NK-92 treated with Interleukin-12 subunit alpha and Interleukin-12 subunit beta, amount 100 ng/mL, for 24 hours (cell line): ENCODE data around the gene CELF4.

ENCODE experiments used
- DNase-seq: peaks from one replicate; lab custom pipeline; 2025; lab: John Stamatoyannopoulos, UW

The CELF4 gene

GRCh38 chr18:37280701-37281393, 284.8 kb downstream of the CELF4 start:
- no peak for DNase-seq

GRCh38 chr18:37277804-37278203, 287.8 kb downstream of the CELF4 start:
- DNase-seq = no peak

DNA sequence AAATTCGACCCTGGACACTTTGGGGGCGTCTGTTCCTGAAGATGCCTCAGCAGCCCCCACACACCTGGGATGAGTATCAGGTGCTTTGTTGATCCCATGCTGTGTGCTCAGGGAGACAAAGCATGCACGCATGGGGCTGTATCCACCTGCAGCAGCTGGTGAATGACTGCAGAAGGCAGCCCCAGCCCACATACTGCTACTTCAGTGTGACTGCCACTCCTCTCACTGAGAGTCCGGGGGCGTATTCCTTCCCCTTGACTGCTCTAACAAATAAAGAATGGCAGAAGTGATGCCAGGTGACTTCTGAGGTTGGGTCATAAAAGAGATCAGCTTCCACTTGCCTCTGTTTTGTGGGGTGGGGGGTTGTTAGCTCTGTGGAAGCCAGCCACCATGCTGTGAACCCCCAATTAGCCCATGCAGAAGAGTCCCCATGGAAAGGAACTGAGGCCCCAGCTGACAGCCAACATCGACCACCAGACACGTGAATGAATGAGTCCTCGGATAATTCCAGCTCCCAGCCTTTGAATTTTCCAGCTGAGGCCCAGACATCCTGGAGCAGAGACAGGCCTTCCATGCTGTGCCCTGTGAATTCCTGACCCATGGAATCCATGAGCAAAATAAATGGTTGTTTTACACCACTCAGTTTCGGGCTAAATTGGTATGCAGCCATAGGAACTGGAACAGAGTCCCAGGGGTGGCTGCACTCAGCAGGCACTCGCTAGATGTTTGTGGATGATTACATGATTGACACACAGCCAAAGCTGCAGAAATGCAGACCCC, 289.3 kb downstream of the CELF4 start:
- no peak for DNase-seq

DNA sequence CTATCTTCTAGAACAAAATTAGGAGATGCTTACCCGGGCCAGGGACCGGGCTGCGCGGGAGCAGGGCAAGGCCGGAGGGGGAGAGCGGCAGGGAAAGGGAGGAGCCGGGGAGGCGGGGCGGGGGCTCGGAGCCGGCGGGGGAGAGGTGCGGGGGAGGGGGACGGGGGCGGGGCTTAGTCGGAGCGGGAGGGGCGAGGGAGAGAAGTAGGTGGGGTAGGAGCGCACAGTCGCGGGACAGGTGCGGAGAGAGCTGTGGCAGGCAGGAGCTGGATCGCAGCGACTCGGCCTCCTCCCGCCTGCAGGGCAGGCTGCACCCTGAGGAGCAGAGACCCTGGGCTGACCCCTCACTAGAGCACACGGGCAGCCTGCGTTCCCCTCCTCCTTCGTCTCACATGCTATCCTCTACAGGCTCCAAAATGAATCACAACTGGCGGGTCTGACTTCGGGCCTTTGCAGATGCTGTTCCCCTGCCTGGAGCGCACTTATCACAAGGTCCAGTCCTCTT, 290.3 kb downstream of the CELF4 start:
- no peak for DNase-seq

- no peak for DNase-seq
Observed at GRCh38 chr18:37274309-37275236, 291.0 kb downstream of the CELF4 start.

GRCh38 chr18:37272841-37273240, 292.8 kb downstream of the CELF4 start:
- DNase-seq = no peak

DNA sequence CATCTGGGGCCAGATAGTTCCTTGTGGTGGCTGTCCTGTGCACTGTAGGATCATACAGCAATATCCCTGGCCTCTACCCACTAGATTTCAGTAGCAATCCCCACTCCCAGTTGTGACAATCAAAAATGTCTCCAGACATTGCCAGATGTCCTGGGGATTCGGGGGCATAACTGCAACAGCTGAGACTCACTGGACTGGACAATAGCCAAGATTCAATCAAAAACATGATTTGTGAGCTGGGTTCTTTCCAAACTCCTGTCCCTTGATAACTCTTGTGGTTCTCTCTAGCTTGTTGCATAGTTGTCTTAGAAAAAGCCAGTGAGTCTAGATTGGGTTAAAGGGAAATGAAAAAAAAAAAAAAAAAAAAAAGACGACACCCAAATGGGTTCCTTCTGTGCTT, 293.4 kb downstream of the CELF4 start:
- no peak for DNase-seq

GRCh38 chr18:37270666-37271052, 294.9 kb downstream of the CELF4 start:
- no peak for DNase-seq

GRCh38 chr18:37270038-37270665, 295.4 kb downstream of the CELF4 start:
- DNase-seq = no peak

- DNase-seq = no peak
Observed at GRCh38 chr18:37266290-37266689, 299.3 kb downstream of the CELF4 start.

DNA sequence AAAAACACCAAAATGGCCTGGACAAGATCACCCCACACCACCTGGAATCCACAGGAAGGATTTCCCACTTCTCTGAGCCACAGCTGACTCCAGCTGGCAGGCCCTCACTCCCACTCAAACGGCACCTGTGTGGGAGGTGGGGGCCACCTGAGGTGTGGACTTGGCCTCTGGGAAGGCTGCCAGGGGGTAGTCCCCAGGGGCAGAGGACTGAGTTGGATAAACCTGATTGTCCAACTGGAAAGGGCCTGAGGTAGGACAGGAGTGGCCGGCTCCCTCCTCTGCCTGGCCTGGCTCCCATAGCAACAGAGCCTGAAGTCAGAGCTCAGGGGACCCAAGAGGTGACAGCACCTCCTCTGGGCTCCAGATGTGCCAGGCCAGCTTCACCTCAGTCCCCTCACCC, 300.2 kb downstream of the CELF4 start:
- DNase-seq = no peak

DNA sequence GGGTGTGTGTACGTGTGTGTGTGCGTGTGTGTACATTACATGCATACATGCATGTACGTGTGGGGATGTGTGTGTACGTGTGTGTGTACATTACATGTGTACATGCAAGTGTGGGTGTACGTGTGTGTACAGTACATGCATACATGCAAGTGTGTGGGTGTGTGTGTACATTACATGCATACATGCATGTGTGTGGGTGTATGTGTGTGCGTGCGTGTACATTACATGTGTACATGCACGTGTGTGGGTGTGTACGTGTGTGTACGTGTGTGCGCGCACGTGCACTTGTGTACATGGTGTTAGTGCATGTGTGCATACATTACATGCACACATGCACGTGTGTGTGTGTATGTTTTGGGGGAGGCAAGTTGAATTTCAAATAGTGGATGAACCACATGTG, 300.6 kb downstream of the CELF4 start:
- no peak for DNase-seq

DNA sequence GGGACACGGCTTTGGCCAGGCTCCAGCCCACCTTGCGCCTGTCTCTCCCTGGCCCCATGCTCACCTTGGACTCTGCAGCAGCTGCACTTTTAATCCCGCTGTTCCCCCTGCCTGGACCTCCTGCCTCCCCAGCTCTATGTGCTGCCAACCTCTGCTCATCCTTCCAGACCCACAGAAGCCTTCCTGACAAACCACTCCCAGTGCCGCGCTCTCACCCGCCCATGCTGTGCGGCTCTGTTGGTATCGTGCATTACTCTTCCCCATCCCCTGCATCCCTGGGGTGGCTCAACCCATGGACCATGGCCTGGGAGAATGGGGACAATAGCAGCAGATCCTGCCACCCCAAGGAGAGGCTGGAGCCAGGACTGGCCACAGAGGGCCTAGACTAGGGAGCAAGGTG, 303.6 kb downstream of the CELF4 start:
- DNase-seq = no peak

DNA sequence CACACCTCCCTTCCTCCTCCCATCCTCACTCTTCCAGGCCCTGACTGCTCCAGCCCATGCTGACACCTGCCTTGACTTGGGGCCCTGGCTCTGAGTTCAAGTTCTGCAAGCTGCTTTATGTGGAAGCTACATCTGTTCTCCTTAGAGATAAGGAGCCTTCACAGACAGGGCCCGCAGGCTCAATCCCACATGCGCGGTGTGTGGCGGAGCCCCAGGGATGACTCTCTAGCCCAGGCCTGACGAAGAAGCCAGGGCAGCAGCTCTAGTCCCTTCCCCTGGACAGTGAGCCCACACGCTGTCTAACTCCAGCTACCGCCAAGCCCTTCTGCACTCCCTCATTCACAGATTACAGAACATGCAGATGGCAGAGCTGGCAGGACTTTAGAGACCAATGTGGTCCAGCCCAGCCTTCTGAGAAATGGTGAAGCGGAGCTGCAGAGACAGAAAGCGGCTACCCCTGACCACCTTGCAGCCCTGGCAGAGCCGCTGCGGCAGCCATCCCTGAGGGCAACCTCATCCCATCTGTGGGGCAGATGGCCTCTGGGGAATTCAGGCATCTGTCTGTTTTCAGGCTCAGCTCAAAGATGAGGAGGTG, 304.3 kb downstream of the CELF4 start:
- no peak for DNase-seq

GRCh38 chr18:37260367-37261093, 305.1 kb downstream of the CELF4 start:
- DNase-seq = no peak

GRCh38 chr18:37259711-37260110, 305.9 kb downstream of the CELF4 start:
- DNase-seq = no peak

DNA sequence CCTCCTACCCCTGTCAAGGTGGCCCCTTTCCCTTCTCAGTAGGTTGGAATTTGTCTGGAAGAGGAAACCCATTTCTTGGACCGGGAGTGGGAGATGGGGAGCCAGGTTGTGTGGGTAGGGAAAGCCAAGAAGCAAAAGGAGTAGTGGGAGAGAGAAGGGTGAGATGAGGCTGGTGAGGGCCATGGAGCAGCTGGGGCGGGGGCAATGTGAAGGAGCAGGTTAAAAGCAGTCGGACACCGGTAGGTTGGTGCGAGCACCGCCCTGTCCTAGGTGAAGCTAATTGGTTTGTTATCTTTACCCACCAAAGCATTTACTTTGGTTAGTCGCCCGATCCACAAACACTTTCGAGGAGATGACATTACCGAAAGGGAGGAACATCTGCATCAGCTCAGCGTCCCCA, 306.8 kb downstream of the CELF4 start:
- no peak for DNase-seq

- no peak for DNase-seq
Observed at GRCh38 chr18:37258131-37258530, 307.5 kb downstream of the CELF4 start.

DNA sequence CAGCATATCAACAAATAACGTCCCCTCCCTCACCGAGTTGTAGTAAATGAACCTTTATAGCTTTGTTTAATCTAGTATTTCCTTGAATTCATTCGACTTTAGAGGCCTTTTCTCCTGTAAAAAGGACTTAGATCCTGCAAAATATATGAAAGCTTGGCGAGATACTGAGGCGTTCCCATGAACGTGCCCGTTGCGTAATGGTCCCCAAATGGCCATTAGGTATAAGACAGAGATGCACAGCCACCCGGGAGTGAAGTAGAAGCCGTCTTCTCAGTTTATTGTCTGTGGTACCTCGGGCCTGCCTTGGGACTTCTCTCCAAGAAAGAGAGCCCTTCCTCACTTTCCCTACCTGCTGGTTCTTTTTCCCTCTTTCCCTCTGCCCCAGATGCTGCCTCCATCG, 310.6 kb downstream of the CELF4 start:
- no peak for DNase-seq

GRCh38 chr18:37254236-37254754, 311.3 kb downstream of the CELF4 start:
- DNase-seq = no peak
